ENCODE data around the gene MORF4L1.
"Not testable (repeated sequence)": the region's sequence is repeated elsewhere in the genome, so short reads cannot be mapped to it uniquely, and the experiment has no call there.

MORF4L1 gene

GRCh38 chr15:78902281-78903032, 29.8 kb downstream of the MORF4L1 start:
- not testable (repeated sequence) for DNase-seq

GRCh38 chr15:78904599-78905358, 32.1 kb downstream of the MORF4L1 start:
- DNase-seq = no peak

DNA sequence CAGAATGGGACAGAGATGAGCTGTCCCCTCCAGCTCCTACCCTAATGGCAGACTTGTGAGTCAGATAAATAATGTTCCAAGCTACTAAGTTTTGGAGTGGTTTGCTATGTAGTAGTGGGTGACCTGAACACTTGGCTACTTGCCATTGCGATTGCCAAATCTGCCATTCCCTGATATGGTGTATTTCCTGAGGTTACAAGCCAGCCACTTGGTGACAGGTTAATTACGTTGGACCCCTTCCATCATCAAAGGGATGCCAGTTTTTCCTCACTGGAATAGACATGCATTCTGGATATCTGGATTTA, 33.6 kb downstream of the MORF4L1 start:
- peak; percentile 91 for DNase-seq

DNA sequence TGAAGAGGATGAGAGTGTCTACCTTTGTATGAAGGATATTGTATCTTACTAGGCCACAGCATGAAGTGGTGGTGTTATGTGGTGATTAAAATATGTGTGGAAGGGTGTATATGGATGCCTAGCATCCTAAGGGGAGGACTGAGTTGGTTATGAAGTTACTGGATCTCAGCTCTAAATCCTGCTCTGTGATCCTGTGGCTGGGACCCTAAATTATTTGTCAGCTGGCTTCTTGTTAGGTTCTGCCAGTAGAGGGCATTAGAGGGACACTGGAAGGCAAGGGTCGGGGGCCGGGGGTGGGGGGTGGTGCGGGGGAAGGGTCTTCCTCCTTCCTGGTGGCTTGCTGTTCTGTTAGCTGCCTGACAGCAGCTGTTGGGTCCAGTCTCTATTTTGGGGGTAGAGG, 34.9 kb downstream of the MORF4L1 start:
- DNase-seq = no peak

DNA sequence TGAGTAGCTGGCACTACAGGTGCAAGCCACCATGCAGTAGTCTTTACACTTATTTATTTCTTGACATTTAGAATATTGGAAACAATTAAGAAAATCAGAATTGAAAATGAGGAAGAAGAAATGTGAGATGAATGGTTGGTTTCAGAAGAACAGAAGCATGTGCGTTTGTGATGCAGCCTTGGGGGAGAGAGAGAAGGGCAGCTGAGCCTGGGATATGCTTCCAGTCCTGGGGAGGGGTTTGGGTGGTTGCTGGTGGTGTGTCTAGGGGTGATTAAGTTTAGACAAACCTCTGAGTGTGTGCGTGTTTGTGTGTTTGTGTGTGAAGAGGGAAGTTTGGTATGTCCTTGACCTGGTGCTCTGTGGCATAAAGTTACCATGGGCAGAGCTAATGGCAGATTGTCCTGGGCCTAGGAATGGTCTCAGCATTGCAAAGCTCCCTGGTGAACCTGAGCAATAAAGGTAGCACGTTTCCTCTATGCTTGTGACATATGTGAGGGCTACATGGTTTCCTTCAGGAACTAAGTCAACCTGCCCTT, 36.5 kb downstream of the MORF4L1 start:
- no peak for DNase-seq

DNA sequence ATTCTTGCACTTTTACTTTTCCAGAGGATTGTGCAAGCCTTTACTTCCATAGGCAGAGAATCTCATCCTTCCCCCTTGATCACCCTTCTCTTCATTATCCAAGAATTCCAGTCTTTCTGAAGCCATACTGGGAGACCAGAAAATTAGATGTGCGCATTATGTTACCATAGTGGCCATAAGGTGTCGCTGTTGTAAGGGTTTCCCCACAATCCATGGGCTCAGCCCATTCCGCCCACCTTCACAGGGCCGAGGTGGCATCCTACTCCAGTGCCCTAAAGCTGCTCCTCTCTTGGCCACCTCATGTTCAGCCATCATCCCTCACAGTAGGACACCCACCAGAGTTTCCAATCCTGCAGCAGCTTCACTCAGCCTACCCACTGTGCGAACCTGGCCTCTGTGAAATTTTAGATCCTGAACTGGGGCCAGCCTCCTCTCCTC, 37.1 kb downstream of the MORF4L1 start:
- peak; percentile 44 for DNase-seq

- no peak for DNase-seq
Observed at GRCh38 chr15:78910271-78910670, 37.6 kb downstream of the MORF4L1 start.

DNA sequence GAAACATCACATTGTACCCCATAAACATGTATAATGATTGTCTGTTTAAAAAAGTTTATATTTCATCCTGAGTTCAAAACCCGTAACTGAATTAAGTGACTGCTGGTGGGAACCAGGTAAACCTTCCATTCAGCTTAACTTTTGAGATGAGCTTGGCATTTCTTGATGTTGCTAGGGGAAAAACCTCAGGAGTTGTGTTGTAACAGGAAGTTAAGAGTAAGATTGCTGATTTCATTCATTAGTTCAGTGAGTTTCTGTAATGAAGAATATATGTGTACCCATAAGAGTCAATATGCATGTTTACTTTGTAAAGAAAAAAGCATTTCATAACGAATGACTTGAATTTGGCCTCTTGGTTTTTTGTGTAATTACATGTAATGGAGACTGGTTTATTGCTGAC, 39.6 kb downstream of the MORF4L1 start:
- no peak for DNase-seq

DNA sequence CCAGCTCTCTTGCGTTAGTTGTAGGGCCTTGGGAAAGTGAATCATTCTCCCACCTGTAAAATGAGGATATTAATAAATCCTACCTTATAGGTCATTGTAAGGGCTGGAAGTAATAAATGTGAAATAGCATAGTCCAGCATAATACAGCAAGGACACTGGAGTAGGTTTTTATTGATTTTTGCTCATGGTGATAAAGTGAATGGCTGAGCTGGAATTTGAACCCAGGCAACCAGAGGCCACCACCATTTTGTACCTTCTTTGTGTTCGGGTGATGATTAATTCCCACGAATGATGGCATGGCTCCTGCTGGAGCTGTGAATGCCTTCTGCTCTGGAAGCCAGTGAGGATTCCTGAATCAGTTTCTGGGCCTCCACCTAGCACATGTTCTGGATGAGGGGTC, 40.3 kb downstream of the MORF4L1 start:
- no peak for DNase-seq

DNA sequence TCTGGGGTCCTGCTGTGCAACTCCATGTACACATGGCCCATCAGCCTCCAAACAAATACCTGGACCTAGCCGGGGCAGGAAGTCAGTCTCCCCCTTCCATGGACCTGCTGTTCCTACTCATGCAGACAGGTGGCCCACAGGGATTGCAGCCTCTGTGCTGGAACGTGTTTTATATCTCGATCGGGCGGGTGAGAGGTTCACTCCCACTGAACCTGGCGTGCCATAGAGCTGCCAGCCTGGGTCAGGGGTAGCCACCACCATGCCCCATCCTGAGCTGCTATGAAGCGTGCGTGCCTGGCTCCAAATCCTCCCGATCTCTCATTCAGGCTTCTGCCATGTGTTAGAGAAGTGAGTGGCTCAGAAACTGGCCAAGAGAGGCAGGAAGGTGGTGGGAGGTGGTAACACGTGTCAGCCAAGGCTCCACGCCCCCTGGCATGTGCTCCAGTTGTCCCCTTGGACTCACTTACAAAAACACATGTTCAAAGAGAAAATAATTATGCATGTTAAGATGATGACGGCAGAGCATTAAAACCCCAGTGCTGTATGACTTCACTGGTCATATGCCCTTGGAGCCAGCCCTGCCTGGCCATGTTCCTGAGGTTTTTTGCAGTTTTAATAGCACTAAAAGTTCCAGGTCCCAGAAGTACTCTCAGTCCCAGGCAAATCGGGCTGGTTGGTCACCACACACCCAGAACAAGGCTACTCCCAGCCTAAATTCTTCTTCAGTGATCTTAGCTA, 41.5 kb downstream of the MORF4L1 start:
- no peak for DNase-seq

- no peak for DNase-seq
Observed at GRCh38 chr15:78915341-78916087, 42.8 kb downstream of the MORF4L1 start.

DNA sequence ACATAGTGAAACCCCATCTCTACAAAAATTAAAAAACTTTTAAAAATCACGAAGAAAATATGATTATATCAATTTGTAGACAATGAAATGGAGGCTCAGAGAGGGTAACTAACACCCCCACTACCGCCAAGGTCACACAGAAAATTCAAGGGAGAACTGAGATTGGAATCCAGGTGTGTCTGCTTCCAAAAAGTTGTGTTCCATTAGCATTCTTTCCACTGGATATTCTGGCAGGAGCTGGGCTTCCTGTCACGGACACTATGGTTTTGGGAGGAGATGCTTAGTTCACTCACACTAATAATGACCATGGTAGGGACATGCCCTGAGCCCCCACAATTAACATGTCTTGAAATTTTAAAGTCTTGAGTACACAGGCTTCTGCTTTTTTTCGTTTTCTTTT, 43.4 kb downstream of the MORF4L1 start:
- DNase-seq = no peak

DNA sequence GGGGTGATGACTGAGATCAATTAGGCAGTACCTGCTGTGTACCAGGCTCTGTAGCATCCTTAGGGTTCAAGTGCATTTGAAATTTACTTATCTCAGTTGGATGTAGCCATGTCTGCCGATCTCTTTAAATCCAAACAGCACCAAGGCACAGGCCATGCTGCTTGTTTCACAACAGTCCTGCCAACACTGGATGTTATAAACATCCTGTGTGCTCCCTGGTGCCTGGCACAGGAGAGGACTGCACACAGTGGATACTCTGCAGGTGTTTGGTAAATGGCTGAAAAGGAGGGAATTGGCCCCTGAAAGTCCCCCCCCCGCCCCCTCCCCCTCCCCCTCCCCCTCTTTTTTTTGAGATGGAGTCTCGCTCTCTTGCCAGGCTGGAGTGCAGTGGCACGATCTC, 45.2 kb downstream of the MORF4L1 start:
- DNase-seq = no peak

GRCh38 chr15:78921517-78921916, 48.8 kb downstream of the MORF4L1 start:
- DNase-seq = no peak

- DNase-seq = no peak
Observed at GRCh38 chr15:78921940-78922339, 49.2 kb downstream of the MORF4L1 start.

DNA sequence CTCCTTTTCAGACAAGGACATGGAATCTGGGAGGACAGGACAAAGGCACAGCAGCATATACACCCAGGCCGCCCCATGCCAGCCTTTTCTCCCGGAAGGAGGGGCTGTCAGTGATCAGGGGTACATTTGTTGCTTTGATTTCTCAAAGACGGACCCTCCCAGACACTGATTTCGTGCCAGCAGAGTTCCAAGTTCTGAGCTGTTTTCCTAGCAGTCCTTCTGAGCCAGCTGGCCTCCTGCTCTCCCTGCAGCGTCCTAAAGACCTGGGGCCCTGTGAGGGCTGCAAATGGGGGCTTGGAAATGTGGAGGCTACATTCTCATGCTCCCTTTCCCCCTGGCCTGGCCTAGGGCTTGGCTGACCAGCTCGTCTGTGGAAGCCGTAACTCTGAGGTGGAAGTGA, 49.8 kb downstream of the MORF4L1 start:
- DNase-seq = no peak

GRCh38 chr15:78923015-78923414, 50.3 kb downstream of the MORF4L1 start:
- DNase-seq = no peak

- no peak for DNase-seq
Observed at GRCh38 chr15:78923480-78924360, 51.0 kb downstream of the MORF4L1 start.

- no peak for DNase-seq
Observed at GRCh38 chr15:78925076-78925624, 52.5 kb downstream of the MORF4L1 start.

DNA sequence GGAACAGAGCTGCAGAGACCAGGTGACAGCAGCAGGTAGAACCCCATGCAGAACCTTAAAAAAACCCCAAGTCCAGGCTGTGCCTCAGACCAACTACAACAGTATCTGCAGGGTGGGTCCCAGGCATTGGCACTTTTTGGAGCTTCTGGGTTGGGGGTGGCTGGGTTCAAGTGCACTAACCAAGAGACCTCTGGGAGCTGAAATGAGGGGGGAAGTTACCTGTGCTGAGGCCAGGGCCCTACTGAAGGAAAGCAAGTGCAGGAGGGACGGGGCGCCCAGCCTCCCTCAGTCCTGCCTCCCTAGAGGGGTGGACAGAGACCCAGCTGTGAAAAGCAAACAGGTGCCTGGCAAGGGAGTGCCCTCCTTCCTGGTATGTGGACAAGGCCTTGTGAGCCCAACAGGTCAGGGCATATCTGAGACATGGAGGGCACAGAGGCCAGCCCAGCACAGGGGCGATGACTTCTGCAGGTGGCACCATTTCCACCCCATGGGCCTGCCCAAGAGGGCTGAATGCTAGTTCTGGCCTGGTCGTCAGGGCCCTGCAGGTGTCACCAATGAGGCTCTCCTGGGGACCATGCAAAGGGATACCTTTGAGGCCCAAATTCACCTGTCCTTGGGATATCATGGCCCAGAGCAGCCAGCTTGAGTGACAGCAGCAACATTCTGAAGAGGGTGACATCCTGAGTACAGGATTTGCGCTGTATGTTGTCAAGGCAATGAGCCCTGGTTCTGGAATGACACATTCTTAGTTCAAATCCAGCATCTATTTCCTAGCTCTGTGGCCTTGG, 53.5 kb downstream of the MORF4L1 start:
- DNase-seq = no peak
